Keratinocyte (primary cell): ENCODE measurements around the gene CCL26. TPM values are rescaled to one million over a fixed set of nuclear protein-coding genes. Genes with fewer than 3 reads are reported as not detected.

Source experiments
- DNase-seq: peaks from one replicate; pipeline ENCODE4 v3.0.0-alpha.2; 2011; ENCODE audit warnings: low read depth, missing footprints, low spot score
- FAIRE-seq: peaks from 2 replicates; lab custom pipeline; 2011; peaks lifted over from hg19 to GRCh38; lab: Jason Lieb, UNC
- H2AFZ ChIP-seq: 2 replicates; pipeline ENCODE4 v1.6.0; 2012; ENCODE audit warnings: low read length, control low read depth, inconsistent platforms; ENCODE audit not compliant: control insufficient read depth
- H3K27ac ChIP-seq: 2 replicates; pipeline ENCODE4 v1.5.1; 2011; ENCODE audit warnings: low read length; ENCODE audit not compliant: control insufficient read depth, insufficient read depth
- H3K27me3 ChIP-seq: 3 replicates; pipeline ENCODE4 v1.6.0; 2011; ENCODE audit warnings: low read length; ENCODE audit not compliant: control insufficient read depth, insufficient read depth; ENCODE audit errors: extremely low read depth
- H3K36me3 ChIP-seq, 2 experiments: 2 replicates in 1 of 2; 3 replicates in 1 of 2; pipeline ENCODE4 v1.5.1; 2011; ENCODE audit warnings: low read length in 2 of 2, mild to moderate bottlenecking in 1 of 2; ENCODE audit not compliant: control insufficient read depth in 2 of 2, insufficient read depth in 2 of 2; ENCODE audit errors: extremely low read depth in 1 of 2
- H3K4me1 ChIP-seq: 3 replicates; pipeline ENCODE4 v1.5.1; 2011; ENCODE audit warnings: low read length; ENCODE audit not compliant: control insufficient read depth, insufficient read depth; ENCODE audit errors: extremely low read depth
- H3K4me2 ChIP-seq: 3 replicates; pipeline ENCODE4 v1.6.0; 2011; ENCODE audit warnings: low read depth, low read length; ENCODE audit not compliant: control insufficient read depth, insufficient read depth; ENCODE audit errors: extremely low read depth
- H3K4me3 ChIP-seq, 3 experiments: fragments of 200-600 bp in 1 of 3; sonication (generic) in 1 of 3; 2 replicates in 2 of 3; 3 replicates in 1 of 3; pipeline ENCODE4 v1.5.1; 2011 to 2016; ENCODE audit warnings: low read length in 3 of 3, mild to moderate bottlenecking in 3 of 3, control low read depth in 2 of 3, inconsistent platforms in 1 of 3, low read depth in 1 of 3, mixed read lengths in 1 of 3, mixed run types in 1 of 3, moderate library complexity in 1 of 3; ENCODE audit not compliant: control insufficient read depth in 2 of 3, insufficient read depth in 2 of 3; ENCODE audit errors: extremely low read depth in 1 of 3
- H3K79me2 ChIP-seq: 2 replicates; pipeline ENCODE4 v1.6.0; 2012; ENCODE audit warnings: low read length; ENCODE audit not compliant: control insufficient read depth, insufficient read depth
- H3K9ac ChIP-seq: 3 replicates; pipeline ENCODE4 v1.6.0; 2011; ENCODE audit warnings: low read length; ENCODE audit not compliant: control insufficient read depth, insufficient read depth; ENCODE audit errors: extremely low read depth
- H3K9me1 ChIP-seq: 3 replicates; pipeline ENCODE4 v1.6.0; 2011; ENCODE audit warnings: low read length; ENCODE audit not compliant: control insufficient read depth, insufficient read depth; ENCODE audit errors: extremely low read depth
- H3K9me3 ChIP-seq: 2 replicates; pipeline ENCODE4 v1.5.1; 2012; ENCODE audit warnings: low read depth, low read length; ENCODE audit not compliant: control insufficient read depth
- H4K20me1 ChIP-seq: 3 replicates; pipeline ENCODE4 v1.6.0; 2011; ENCODE audit warnings: low read length; ENCODE audit not compliant: control insufficient read depth, insufficient read depth; ENCODE audit errors: extremely low read depth
- EZH2 ChIP-seq: IDR thresholded peaks from one replicate; pipeline ENCODE4 v1.6.1; 2012; ENCODE audit warnings: inconsistent platforms, mild to moderate bottlenecking, low read length, moderate library complexity
- dilution Hi-C: fragments of 300-500 bp; cut with MboI; formaldehyde crosslinking; loops from one replicate; pipeline ENCODE4 v1.7.0; 2020; ENCODE audit warnings: low sequenced_read_pairs; ENCODE audit not compliant: extremely low pct_ligation_motif_present
- polyA plus RNA-seq, 5 experiments: library from polyadenylated mRNA; depleted of rRNA in 3 of 5; stranded (reverse) in 3 of 5; stranded (forward) in 1 of 5; unstranded in 1 of 5; fragments of >200 nt; gene quantifications; 1 replicate in 1 of 5; 2 replicates in 3 of 5; 3 replicates in 1 of 5; pipeline versions ENCODE4 v1.2.1 to v1.2.3, GENCODE V29; 2011 to 2012; ENCODE audit warnings: missing spikeins in 2 of 5, low read depth in 1 of 5, low replicate concordance in 1 of 5
- TF ChIP-seq, protein P1 (sequence below), 3 experiments: IDR thresholded peaks in 1 of 3; conservative IDR thresholded peaks in 1 of 3; optimal IDR thresholded peaks in 1 of 3; 2 replicates in 2 of 3; 3 replicates in 1 of 3; pipeline versions ENCODE3 to v1.5.1; 2011; ENCODE audit warnings: low read length in 3 of 3, mild to moderate bottlenecking in 3 of 3, moderate library complexity in 2 of 3, control low read depth in 1 of 3, inconsistent platforms in 1 of 3; ENCODE audit not compliant: insufficient read depth in 2 of 3; ENCODE audit errors: extremely low read depth in 1 of 3

Gene CCL26
- polyA plus RNA-seq, 1 donor (not counting 4 experiments of a cell fraction or from before 2014, with no cell fraction given) = not detected

DNA sequence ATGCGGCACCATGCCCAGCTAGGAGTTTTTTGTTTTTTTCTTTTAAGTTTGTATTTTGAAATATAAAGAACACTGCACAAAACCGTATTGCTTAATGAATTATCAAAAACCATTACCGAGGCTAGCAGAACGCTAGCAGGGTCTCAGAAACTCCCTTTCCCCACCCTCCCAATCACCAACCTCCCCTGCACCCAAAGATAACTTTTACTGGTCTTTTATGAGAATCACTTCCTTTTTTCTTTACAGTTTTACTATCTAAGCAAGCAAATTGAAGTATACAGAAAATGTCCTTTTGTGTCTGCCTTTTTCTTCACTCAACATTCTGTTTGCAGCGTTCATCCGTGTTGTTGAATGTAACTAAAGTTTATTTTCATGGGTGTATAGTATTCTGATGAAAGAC lies 46.7 kb downstream of the CCL26 start:
- dilution Hi-C loops = no loop called here
- no peaks in the 10 kb centered on the region for H3K36me3 ChIP-seq
- no peak for DNase-seq
- no peak overlapping the region for H3K4me3 ChIP-seq
- no peak for FAIRE-seq
- TF ChIP-seq, protein P1, sequence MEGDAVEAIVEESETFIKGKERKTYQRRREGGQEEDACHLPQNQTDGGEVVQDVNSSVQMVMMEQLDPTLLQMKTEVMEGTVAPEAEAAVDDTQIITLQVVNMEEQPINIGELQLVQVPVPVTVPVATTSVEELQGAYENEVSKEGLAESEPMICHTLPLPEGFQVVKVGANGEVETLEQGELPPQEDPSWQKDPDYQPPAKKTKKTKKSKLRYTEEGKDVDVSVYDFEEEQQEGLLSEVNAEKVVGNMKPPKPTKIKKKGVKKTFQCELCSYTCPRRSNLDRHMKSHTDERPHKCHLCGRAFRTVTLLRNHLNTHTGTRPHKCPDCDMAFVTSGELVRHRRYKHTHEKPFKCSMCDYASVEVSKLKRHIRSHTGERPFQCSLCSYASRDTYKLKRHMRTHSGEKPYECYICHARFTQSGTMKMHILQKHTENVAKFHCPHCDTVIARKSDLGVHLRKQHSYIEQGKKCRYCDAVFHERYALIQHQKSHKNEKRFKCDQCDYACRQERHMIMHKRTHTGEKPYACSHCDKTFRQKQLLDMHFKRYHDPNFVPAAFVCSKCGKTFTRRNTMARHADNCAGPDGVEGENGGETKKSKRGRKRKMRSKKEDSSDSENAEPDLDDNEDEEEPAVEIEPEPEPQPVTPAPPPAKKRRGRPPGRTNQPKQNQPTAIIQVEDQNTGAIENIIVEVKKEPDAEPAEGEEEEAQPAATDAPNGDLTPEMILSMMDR (optimal IDR thresholded peaks at IDR 0.05 in 1 of 3, IDR thresholded peaks at IDR 0.05 in 1 of 3, conservative IDR thresholded peaks at IDR 0.05 in 1 of 3; ENCODE audit: extremely low read depth in 1 of 3, insufficient read depth in 2 of 3, low read length in 3 of 3) = no peak
- TF ChIP-seq EZH2 = no peak
- H2AFZ ChIP-seq = no peak overlapping the region
- no peak overlapping the region for H3K27ac ChIP-seq
- peaks cover 18% of the 10 kb centered on the region for H3K4me1 ChIP-seq
- H3K9me1 ChIP-seq = no peaks in the 10 kb centered on the region
- H3K27me3 ChIP-seq = no peaks in the 10 kb centered on the region
- no peak overlapping the region for H3K9ac ChIP-seq
- no peak overlapping the region for H3K4me2 ChIP-seq
- no peaks in the 10 kb centered on the region for H4K20me1 ChIP-seq
- H3K79me2 ChIP-seq = no peaks in the 10 kb centered on the region
- no peaks in the 10 kb centered on the region for H3K9me3 ChIP-seq

DNA sequence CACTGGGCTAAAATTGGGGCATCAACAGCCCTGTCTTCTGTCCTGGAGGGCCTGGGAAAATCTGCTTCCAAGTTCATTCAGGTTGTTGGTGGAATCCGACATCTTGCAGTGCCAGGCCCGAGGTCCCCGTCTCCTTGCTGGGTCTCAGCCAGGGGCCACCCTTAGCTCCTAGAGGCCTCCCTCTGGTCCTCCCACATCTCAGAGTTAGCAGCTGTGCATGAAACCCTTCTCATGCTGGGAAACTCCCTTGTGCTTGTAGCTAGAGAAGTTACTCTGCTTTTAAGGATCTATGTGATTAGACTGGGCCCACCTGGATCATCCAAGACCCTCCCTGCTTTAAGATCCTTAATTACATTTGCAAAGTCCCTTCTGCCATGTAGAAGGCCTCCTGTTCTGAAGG lies 48.6 kb downstream of the CCL26 start:
- Histone ChIP-seq H3K4me1 (peaks cover 11% of the 10 kb centered on the region), H3K9ac (no peak overlapping the region), H3K9me1 (no peaks in the 10 kb centered on the region), H3K27me3 (no peaks in the 10 kb centered on the region), H3K4me3 (no peak overlapping the region), H3K36me3 (no peaks in the 10 kb centered on the region), H3K79me2 (no peaks in the 10 kb centered on the region), H3K27ac (no peak overlapping the region), H3K9me3 (no peaks in the 10 kb centered on the region), H2AFZ (no peak overlapping the region), H3K4me2 (no peak overlapping the region), H4K20me1 (no peaks in the 10 kb centered on the region)
- TF ChIP-seq EZH2 = no peak
- TF ChIP-seq, protein P1 (optimal IDR thresholded peaks at IDR 0.05 in 1 of 3, IDR thresholded peaks at IDR 0.05 in 1 of 3, conservative IDR thresholded peaks at IDR 0.05 in 1 of 3; ENCODE audit: extremely low read depth in 1 of 3, insufficient read depth in 2 of 3, low read length in 3 of 3) = no peak
- dilution Hi-C loops = no loop called here
- DNase-seq (no peak), FAIRE-seq (no peak)
